Posterior cingulate gyrus (tissue), 11 donors: ENCODE measurements around the gene TSC22D3.
A peak's percentile ranks its signal among the peaks of the same experiment; 100 is the strongest.

Source experiments
- DNase-seq, 10 donors: peaks; one replicate each; pipeline versions ENCODE4 v3.0.0 to v3.0.0-alpha.2; 2020 to 2021; ENCODE audit warnings: mixed read lengths in 3 of 10
- intact Hi-C: fragments of 100-400 bp; cut with DNase I; formaldehyde crosslinking; loops from one replicate; pipeline ENCODE4 v1.15.1; 2023

TSC22D3 gene

GRCh38 chrX:107763647-107764046 is 11.9 kb downstream of the TSC22D3 start:
- DNase-seq = no peak
- intact Hi-C loops = no loop called here

GRCh38 chrX:107760304-107761077 is 15.1 kb downstream of the TSC22D3 start:
- peak in 1 of 10 donors; percentile 7 for DNase-seq
- intact Hi-C loops = no loop called here

- intact Hi-C loops = no loop called here
- no peak for DNase-seq
Measured at GRCh38 chrX:107758231-107758766, 17.3 kb downstream of the TSC22D3 start.

GRCh38 chrX:107755721-107756120 is 19.9 kb downstream of the TSC22D3 start:
- intact Hi-C loops = no loop called here
- no peak for DNase-seq

GRCh38 chrX:107753187-107753586 is 22.4 kb downstream of the TSC22D3 start:
- no peak for DNase-seq
- intact Hi-C loops = no loop called here

GRCh38 chrX:107752714-107753113 is 22.9 kb downstream of the TSC22D3 start:
- intact Hi-C loops = no loop called here
- DNase-seq = no peak

GRCh38 chrX:107752043-107752442 is 23.5 kb downstream of the TSC22D3 start:
- peak in 1 of 10 donors; percentile 22 for DNase-seq
- intact Hi-C loops = no loop called here

- DNase-seq = no peak
Measured at GRCh38 chrX:107750861-107751445, 24.6 kb downstream of the TSC22D3 start.

GRCh38 chrX:107750263-107750662 is 25.3 kb downstream of the TSC22D3 start:
- DNase-seq = no peak
- intact Hi-C loops = no loop called here

More at GRCh38 chrX:107750861-107751445, 24.6 kb downstream of the TSC22D3 start:
- intact Hi-C loops = no loop called here

GRCh38 chrX:107748506-107748905 is 27.1 kb downstream of the TSC22D3 start:
- intact Hi-C loops = no loop called here

GRCh38 chrX:107747596-107748161 is 27.9 kb downstream of the TSC22D3 start:
- DNase-seq = no peak

More at GRCh38 chrX:107748506-107748905, 27.1 kb downstream of the TSC22D3 start:
- DNase-seq = no peak

GRCh38 chrX:107744868-107745267 is 30.7 kb downstream of the TSC22D3 start:
- DNase-seq = no peak
- intact Hi-C loops = no loop called here

More at GRCh38 chrX:107747596-107748161, 27.9 kb downstream of the TSC22D3 start:
- intact Hi-C loops = no loop called here

GRCh38 chrX:107743995-107744394 is 31.6 kb downstream of the TSC22D3 start:
- intact Hi-C loops = no loop called here

GRCh38 chrX:107742700-107743191 is 32.8 kb downstream of the TSC22D3 start:
- intact Hi-C loops = no loop called here
- DNase-seq = no peak

More at GRCh38 chrX:107743995-107744394, 31.6 kb downstream of the TSC22D3 start:
- DNase-seq = no peak

GRCh38 chrX:107741404-107741790 is 34.2 kb downstream of the TSC22D3 start:
- intact Hi-C loops = no loop called here
- DNase-seq = peak in 5 of 10 donors; percentile 21 to 85 (median 32)

- DNase-seq = no peak
- intact Hi-C loops = no loop called here
Measured at GRCh38 chrX:107739541-107739940, 36.0 kb downstream of the TSC22D3 start.

GRCh38 chrX:107738768-107739167 is 36.8 kb downstream of the TSC22D3 start:
- intact Hi-C loops = no loop called here
- peak; percentile 44 to 95 (median 64) for DNase-seq

GRCh38 chrX:107738272-107738671 is 37.3 kb downstream of the TSC22D3 start:
- intact Hi-C loops = no loop called here
- peak in 1 of 10 donors; percentile 21 for DNase-seq

GRCh38 chrX:107736781-107737531 is 38.6 kb downstream of the TSC22D3 start:
- no peak for DNase-seq
- intact Hi-C loops = no loop called here

- intact Hi-C loops = no loop called here
- DNase-seq = no peak
Measured at GRCh38 chrX:107734646-107735045, 40.9 kb downstream of the TSC22D3 start.
